Neuron (in vitro differentiated cells): ENCODE data around the gene CACNG4.

Experiments
- H2AFZ ChIP-seq: one replicate; pipeline ENCODE4 v1.6.1; 2013; ENCODE audit warnings: low read depth, mild to moderate bottlenecking, inconsistent platforms, low read length, moderate library complexity
- H3K27me3 ChIP-seq: one replicate; pipeline ENCODE4 v1.6.1; 2013; ENCODE audit warnings: low read length; ENCODE audit not compliant: insufficient read depth
- H3K36me3 ChIP-seq: one replicate; pipeline ENCODE4 v1.6.1; 2013; ENCODE audit warnings: low read length; ENCODE audit not compliant: insufficient read depth
- H3K4me1 ChIP-seq: one replicate; pipeline ENCODE4 v1.6.1; 2013; ENCODE audit warnings: low read length; ENCODE audit not compliant: insufficient read depth
- H3K4me3 ChIP-seq: 2 replicates; pipeline ENCODE4 v1.5.1; 2013; ENCODE audit warnings: mild to moderate bottlenecking, low read length, moderate library complexity
- H3K9me3 ChIP-seq: one replicate; pipeline ENCODE4 v1.6.1; 2013; ENCODE audit warnings: low read length

Gene CACNG4

GRCh38 chr17:66934040-66934439, 30.5 kb upstream of the CACNG4 start:
- Histone ChIP-seq H3K27me3 (no peaks in the 10 kb centered on the region), H3K36me3 (no peaks in the 10 kb centered on the region), H3K4me3 (no peak overlapping the region), H2AFZ (no peak overlapping the region), H3K4me1 (no peaks in the 10 kb centered on the region), H3K9me3 (peaks cover 8% of the 10 kb centered on the region)

- H3K27me3 ChIP-seq = no peaks in the 10 kb centered on the region
- H3K4me1 ChIP-seq = no peaks in the 10 kb centered on the region
- no peaks in the 10 kb centered on the region for H3K36me3 ChIP-seq
- no peak overlapping the region for H3K4me3 ChIP-seq
- H2AFZ ChIP-seq = no peak overlapping the region
- H3K9me3 ChIP-seq = peaks cover 8% of the 10 kb centered on the region
These were observed 28.8 kb upstream of the CACNG4 start for GRCh38 chr17:66935717-66936116.

GRCh38 chr17:66938656-66939055, 25.9 kb upstream of the CACNG4 start:
- H3K9me3 ChIP-seq = peaks cover 8% of the 10 kb centered on the region
- H2AFZ ChIP-seq = no peak overlapping the region
- no peaks in the 10 kb centered on the region for H3K27me3 ChIP-seq
- H3K36me3 ChIP-seq = no peaks in the 10 kb centered on the region
- H3K4me1 ChIP-seq = no peaks in the 10 kb centered on the region
- H3K4me3 ChIP-seq = no peak overlapping the region

GRCh38 chr17:66939461-66940114, 24.9 kb upstream of the CACNG4 start:
- Histone ChIP-seq H3K36me3 (no peaks in the 10 kb centered on the region), H3K4me3 (no peak overlapping the region), H2AFZ (no peak overlapping the region), H3K9me3 (peaks cover 8% of the 10 kb centered on the region), H3K4me1 (peaks cover 6% of the 10 kb centered on the region), H3K27me3 (no peaks in the 10 kb centered on the region)

- Histone ChIP-seq H3K27me3 (peaks cover 3% of the 10 kb centered on the region), H3K4me1 (peaks cover 8% of the 10 kb centered on the region), H2AFZ (no peak overlapping the region), H3K4me3 (no peak overlapping the region), H3K9me3 (peaks cover 8% of the 10 kb centered on the region), H3K36me3 (no peaks in the 10 kb centered on the region)
These were observed 23.3 kb upstream of the CACNG4 start for GRCh38 chr17:66941249-66941648.

GRCh38 chr17:66941773-66942450, 22.6 kb upstream of the CACNG4 start:
- Histone ChIP-seq H3K4me3 (no peak overlapping the region), H3K36me3 (no peaks in the 10 kb centered on the region), H3K4me1 (peaks cover 8% of the 10 kb centered on the region), H3K27me3 (peaks cover 3% of the 10 kb centered on the region), H3K9me3 (peaks cover 8% of the 10 kb centered on the region), H2AFZ (no peak overlapping the region)

GRCh38 chr17:66942451-66943264, 21.8 kb upstream of the CACNG4 start:
- Histone ChIP-seq H3K9me3 (peaks cover 2% of the 10 kb centered on the region), H2AFZ (no peak overlapping the region), H3K4me1 (peaks cover 8% of the 10 kb centered on the region), H3K27me3 (peaks cover 3% of the 10 kb centered on the region), H3K36me3 (no peaks in the 10 kb centered on the region), H3K4me3 (no peak overlapping the region)

- peaks cover 8% of the 10 kb centered on the region for H3K4me1 ChIP-seq
- no peaks in the 10 kb centered on the region for H3K36me3 ChIP-seq
- H3K27me3 ChIP-seq = peaks cover 3% of the 10 kb centered on the region
- H2AFZ ChIP-seq = no peak overlapping the region
- no peak overlapping the region for H3K4me3 ChIP-seq
- H3K9me3 ChIP-seq = no peaks in the 10 kb centered on the region
These were observed 21.0 kb upstream of the CACNG4 start for GRCh38 chr17:66943484-66943883.

- peaks cover 12% of the 10 kb centered on the region for H3K4me1 ChIP-seq
These were observed 20.0 kb upstream of the CACNG4 start for GRCh38 chr17:66944351-66945146.

GRCh38 chr17:66945147-66945835, 19.2 kb upstream of the CACNG4 start:
- H2AFZ ChIP-seq = no peak overlapping the region
- no peaks in the 10 kb centered on the region for H3K36me3 ChIP-seq
- peaks cover 3% of the 10 kb centered on the region for H3K27me3 ChIP-seq
- peaks cover 13% of the 10 kb centered on the region for H3K4me1 ChIP-seq
- no peak overlapping the region for H3K4me3 ChIP-seq
- peaks cover 1% of the 10 kb centered on the region for H3K9me3 ChIP-seq

More at GRCh38 chr17:66944351-66945146, 20.0 kb upstream of the CACNG4 start:
- H2AFZ ChIP-seq = peak overlapping the region; percentile 2
- H3K9me3 ChIP-seq = no peaks in the 10 kb centered on the region
- peaks cover 3% of the 10 kb centered on the region for H3K27me3 ChIP-seq
- no peaks in the 10 kb centered on the region for H3K36me3 ChIP-seq
- no peak overlapping the region for H3K4me3 ChIP-seq

GRCh38 chr17:66946251-66946650, 18.3 kb upstream of the CACNG4 start:
- H3K4me3 ChIP-seq = no peak overlapping the region
- H3K4me1 ChIP-seq = peaks cover 13% of the 10 kb centered on the region
- H3K36me3 ChIP-seq = no peaks in the 10 kb centered on the region
- peaks cover 7% of the 10 kb centered on the region for H3K9me3 ChIP-seq
- H3K27me3 ChIP-seq = peaks cover 3% of the 10 kb centered on the region
- no peak overlapping the region for H2AFZ ChIP-seq

GRCh38 chr17:66947311-66947710, 17.2 kb upstream of the CACNG4 start:
- Histone ChIP-seq H3K36me3 (no peaks in the 10 kb centered on the region), H2AFZ (no peak overlapping the region), H3K4me3 (no peak overlapping the region), H3K9me3 (peaks cover 7% of the 10 kb centered on the region), H3K4me1 (peaks cover 21% of the 10 kb centered on the region), H3K27me3 (peaks cover 3% of the 10 kb centered on the region)
